WTC11 (cell line): Measurements from ENCODE around the gene IRAK1. TPM values are rescaled to one million over a fixed set of nuclear protein-coding genes. Genes with fewer than 3 reads are reported as not detected.

ENCODE experiments used
- ATAC-seq: fragments of 200-7000 bp; cut with Tn5 transposase; 2 replicates; pipeline ENCODE4 v1.10.0; 2021; ENCODE audit warnings: mild to moderate bottlenecking, moderate library complexity
- CTCF ChIA-PET: fragments of 300-600 bp; sonication (Branson Sonifier 250); formaldehyde crosslinking; loops from one replicate; lab custom pipeline; 2021; ENCODE audit warnings: antibody characterized with exemption; lab: Charles Lee
- POLR2A ChIA-PET: fragments of 350-600 bp; sonication (Branson Sonifier 250); formaldehyde crosslinking; loops from one replicate; lab custom pipeline; 2021; ENCODE audit warnings: antibody characterized with exemption; lab: Charles Lee
- DNase-seq: peaks from one replicate; pipeline ENCODE4 v3.0.0; 2021; ENCODE audit warnings: low spot score
- H3K27ac Mint-ChIP-seq: 2 replicates; pipeline ENCODE4 v1.8.0; 2021; ENCODE audit warnings: mixed read lengths
- H3K27me3 Mint-ChIP-seq: 2 replicates; pipeline ENCODE4 v1.8.0; 2021; ENCODE audit warnings: low read depth, mild to moderate bottlenecking, moderate library complexity, mixed read lengths
- H3K36me3 Mint-ChIP-seq: 2 replicates; pipeline ENCODE4 v1.8.0; 2021; ENCODE audit warnings: mixed read lengths
- H3K4me1 Mint-ChIP-seq: 2 replicates; pipeline ENCODE4 v1.8.0; 2022; ENCODE audit warnings: mixed read lengths
- H3K4me3 Mint-ChIP-seq: 2 replicates; pipeline ENCODE4 v1.8.0; 2021; ENCODE audit warnings: mild to moderate bottlenecking, moderate library complexity, mixed read lengths
- H3K9me3 Mint-ChIP-seq: 2 replicates; pipeline ENCODE4 v1.8.0; 2021; ENCODE audit warnings: mixed read lengths
- ATF1 ChIP-seq: sonication (generic); formaldehyde crosslinking; IDR thresholded peaks from 2 replicates; pipeline ENCODE4 v1.8.1; 2023; ENCODE audit warnings: mild to moderate bottlenecking, moderate library complexity, missing genetic modification reagents
- ATF2 ChIP-seq: sonication (generic); formaldehyde crosslinking; IDR thresholded peaks from 2 replicates; pipeline ENCODE4 v1.8.1; 2022; ENCODE audit warnings: low read depth, missing genetic modification reagents, borderline replicate concordance
- ATF6 ChIP-seq: sonication (generic); formaldehyde crosslinking; IDR thresholded peaks from 2 replicates; pipeline ENCODE4 v1.8.1; 2023; ENCODE audit warnings: mild to moderate bottlenecking, missing genetic modification reagents
- CDX4 ChIP-seq: fragments of 250-450 bp; sonication (Bioruptor Pico); IDR thresholded peaks from 2 replicates; pipeline ENCODE4 v1.9.0; 2021; ENCODE audit warnings: moderate library complexity, mild to moderate bottlenecking, inconsistent platforms, borderline replicate concordance
- CREB1 ChIP-seq: sonication (generic); formaldehyde crosslinking; IDR thresholded peaks from 2 replicates; pipeline ENCODE4 v1.8.0; 2023; ENCODE audit warnings: mild to moderate bottlenecking, missing genetic modification reagents
- E2F4 ChIP-seq: sonication (generic); formaldehyde crosslinking; IDR thresholded peaks from 2 replicates; pipeline ENCODE4 v1.8.1; 2022; ENCODE audit warnings: low read depth, mild to moderate bottlenecking, moderate library complexity, missing genetic modification reagents, borderline replicate concordance
- E2F5 ChIP-seq: sonication (generic); formaldehyde crosslinking; IDR thresholded peaks from 2 replicates; pipeline ENCODE4 v1.8.1; 2022; ENCODE audit warnings: mild to moderate bottlenecking, moderate library complexity, missing genetic modification reagents
- ESRRA ChIP-seq: sonication (generic); formaldehyde crosslinking; IDR thresholded peaks from 2 replicates; pipeline ENCODE4 v1.8.1; 2022; ENCODE audit warnings: mild to moderate bottlenecking, missing genetic modification reagents, borderline replicate concordance
- FOXJ3 ChIP-seq: sonication (generic); formaldehyde crosslinking; IDR thresholded peaks from 2 replicates; pipeline ENCODE4 v1.9.0; 2021; ENCODE audit warnings: missing genetic modification reagents, mild to moderate bottlenecking, borderline replicate concordance
- GTF2I ChIP-seq: fragments of 250-450 bp; sonication (Bioruptor Pico); conservative IDR thresholded peaks from 2 replicates; pipeline ENCODE4 v1.4.0; 2021; ENCODE audit warnings: mild to moderate bottlenecking
- HMGA2 ChIP-seq: fragments of 250-450 bp; sonication (Bioruptor Pico); IDR thresholded peaks from 2 replicates; pipeline ENCODE4 v1.4.0; 2021; ENCODE audit warnings: mild to moderate bottlenecking, moderate library complexity
- IRF2 ChIP-seq: sonication (generic); formaldehyde crosslinking; IDR thresholded peaks from 2 replicates; pipeline ENCODE4 v1.8.0; 2022; ENCODE audit warnings: low read depth, missing genetic modification reagents, borderline replicate concordance
- JUN ChIP-seq: sonication (generic); formaldehyde crosslinking; IDR thresholded peaks from 2 replicates; pipeline ENCODE4 v1.8.0; 2023; ENCODE audit warnings: mild to moderate bottlenecking, missing genetic modification reagents
- MLX ChIP-seq: sonication (generic); formaldehyde crosslinking; IDR thresholded peaks from 2 replicates; pipeline ENCODE4 v1.8.1; 2023; ENCODE audit warnings: mild to moderate bottlenecking, missing genetic modification reagents, moderate library complexity
- MXD4 ChIP-seq: fragments of 250-450 bp; sonication (Bioruptor Pico); IDR thresholded peaks from 2 replicates; pipeline ENCODE4 v1.8.0; 2021; ENCODE audit warnings: mild to moderate bottlenecking, moderate library complexity, borderline replicate concordance
- SOX15 ChIP-seq: fragments of 250-450 bp; sonication (Bioruptor Pico); IDR thresholded peaks from 2 replicates; pipeline ENCODE4 v1.9.0; 2021; ENCODE audit warnings: mild to moderate bottlenecking
- TP53 ChIP-seq: sonication (generic); formaldehyde crosslinking; IDR thresholded peaks from 2 replicates; pipeline ENCODE4 v1.8.1; 2023; ENCODE audit warnings: mild to moderate bottlenecking, missing genetic modification reagents
- ZNF219 ChIP-seq: sonication (generic); formaldehyde crosslinking; IDR thresholded peaks from 2 replicates; pipeline ENCODE4 v1.8.0; 2023; ENCODE audit warnings: missing genetic modification reagents, mild to moderate bottlenecking, borderline replicate concordance
- ZNF232 ChIP-seq: sonication (generic); formaldehyde crosslinking; IDR thresholded peaks from 2 replicates; pipeline ENCODE4 v1.8.0; 2022; ENCODE audit warnings: mild to moderate bottlenecking, missing genetic modification reagents
- ZNF263 ChIP-seq: sonication (generic); formaldehyde crosslinking; IDR thresholded peaks from 2 replicates; pipeline ENCODE4 v1.8.1; 2022; ENCODE audit warnings: low read depth, mild to moderate bottlenecking, moderate library complexity, missing genetic modification reagents
- ZNF423 ChIP-seq: fragments of 250-450 bp; sonication (Bioruptor Pico); IDR thresholded peaks from 2 replicates; pipeline ENCODE4 v2.1.2; 2022; ENCODE audit warnings: mild to moderate bottlenecking, moderate library complexity
- total RNA-seq: library from RNA; stranded (reverse); gene quantifications from 3 replicates; pipeline ENCODE4 v1.2.3, GENCODE V29; 2021

The IRAK1 gene
- total RNA-seq, 1 experiment from 2014 or later, result 32.1 TPM

GRCh38 chrX:153969904-153970356 lies 49.8 kb downstream of the IRAK1 start:
- POLR2A ChIA-PET, result interaction anchor here (1.9 kb wide), 1 partner anchor 42 kb away, joined by 6 read pairs; no protein-coding TSS in a partner anchor
- no peaks in the 10 kb centered on the region for H3K9me3 Mint-ChIP-seq
- TF ChIP-seq FOXJ3 (CRISPR knock-in tag), result no peak
- no peak for TF ChIP-seq TP53
- TF ChIP-seq CDX4 (CRISPR knock-in tag), result no peak
- no peak for TF ChIP-seq GTF2I (CRISPR knock-in tag)
- TF ChIP-seq ZNF423 (CRISPR knock-in tag), result no peak
- TF ChIP-seq HMGA2 (CRISPR knock-in tag), result no peak
- no peak for TF ChIP-seq ATF2
- no peak for TF ChIP-seq ZNF232
- no peak for TF ChIP-seq ESRRA (CRISPR knock-in tag)
- no peak for TF ChIP-seq JUN
- no peak for TF ChIP-seq E2F4
- no peak for TF ChIP-seq CREB1 (CRISPR knock-in tag)
- TF ChIP-seq ZNF219 (CRISPR knock-in tag), result no peak
- no peak for TF ChIP-seq MXD4 (CRISPR knock-in tag)
- TF ChIP-seq MLX, result no peak
- no peak for TF ChIP-seq ATF6 (CRISPR knock-in tag)
- H3K36me3 Mint-ChIP-seq, result no peaks in the 10 kb centered on the region; the same call in 1 of the 2 replicates
- ATAC-seq (no peak), DNase-seq (no peak)
- no peaks in the 10 kb centered on the region for H3K27me3 Mint-ChIP-seq
- peak overlapping the region; percentile 100 for H3K4me3 Mint-ChIP-seq
- H3K27ac Mint-ChIP-seq, result no peak overlapping the region
- CTCF ChIA-PET, result interaction anchor here (1.1 to 2.4 kb wide), 3 partner anchors 22 to 56 kb away, joined by 3 to 13 read pairs (median 4); partner anchors contain the start of gene ARHGAP4
- H3K4me1 Mint-ChIP-seq, result peaks cover 31% of the 10 kb centered on the region

- H3K9me3 Mint-ChIP-seq, result no peaks in the 10 kb centered on the region
- TF ChIP-seq MXD4 (CRISPR knock-in tag), result no peak
- TF ChIP-seq SOX15, result no peak
- no peak for TF ChIP-seq E2F5 (CRISPR knock-in tag)
- no peak for TF ChIP-seq ZNF263 (CRISPR knock-in tag)
- TF ChIP-seq IRF2 (CRISPR knock-in tag), result no peak
- TF ChIP-seq ATF1 (CRISPR knock-in tag), result no peak
- TF ChIP-seq ATF6 (CRISPR knock-in tag), result no peak
- peak overlapping the region; percentile 100 for H3K4me3 Mint-ChIP-seq
- peaks cover 29% of the 10 kb centered on the region for H3K4me1 Mint-ChIP-seq
- H3K27ac Mint-ChIP-seq, result peak overlapping the region; percentile 68; the same call in 1 of the 2 replicates
- DNase-seq (no peak), ATAC-seq (no peak)
- ChIA-PET POLR2A (interaction anchor here (1.9 kb wide), 1 partner anchor 41 kb away, joined by 6 read pairs; no protein-coding TSS in a partner anchor), CTCF (interaction anchor here (0.6 to 3.7 kb wide), 5 partner anchors 22 to 57 kb away, joined by 3 to 13 read pairs (median 4); partner anchors contain the start of gene ARHGAP4)
- no peaks in the 10 kb centered on the region; the same call in 1 of the 2 replicates for H3K36me3 Mint-ChIP-seq
- H3K27me3 Mint-ChIP-seq, result no peaks in the 10 kb centered on the region
Observed at GRCh38 chrX:153969125-153969903, 50.4 kb downstream of the IRAK1 start.
